H1 (cell line): Measurements from ENCODE around the gene CSAD. TPM values are rescaled to one million over a fixed set of nuclear protein-coding genes. Genes with fewer than 3 reads are reported as not detected.

Experiments
- CTCF ChIA-PET: fragments of 300-600 bp; sonication (Branson Sonifier 250); formaldehyde crosslinking; loops from one replicate; lab custom pipeline; 2021; ENCODE audit not compliant: partially characterized antibody; lab: Charles Lee
- POLR2A ChIA-PET: fragments of 300-600 bp; sonication (Branson Sonifier 250); formaldehyde crosslinking; loops from one replicate; lab custom pipeline; 2021; ENCODE audit warnings: inconsistent platforms; ENCODE audit not compliant: partially characterized antibody; lab: Charles Lee
- DNase-seq, 2 experiments: peaks; one replicate each; pipeline versions ENCODE4 v3.0.0 to v3.0.0-alpha.2; 2010 to 2022; ENCODE audit warnings: low spot score in 2 of 2, low read depth in 1 of 2, mixed read lengths in 1 of 2
- FAIRE-seq: peaks from 2 replicates; lab custom pipeline; 2011; peaks lifted over from hg19 to GRCh38; lab: Jason Lieb, UNC
- H2AFZ ChIP-seq: 2 replicates; pipeline ENCODE4 v1.8.1; 2012; ENCODE audit warnings: low read length, inconsistent platforms
- H2AK5ac ChIP-seq: 2 replicates; pipeline ENCODE4 v1.6.1; 2013; ENCODE audit warnings: low read depth, low read length
- H2BK120ac ChIP-seq: replicated peaks from 2 replicates; pipeline ENCODE3; 2013; ENCODE audit warnings: low read depth, low read length, inconsistent platforms
- H2BK12ac ChIP-seq: 2 replicates; pipeline ENCODE4 v1.6.1; 2013; ENCODE audit warnings: low read depth, low read length
- H2BK15ac ChIP-seq: 2 replicates; pipeline ENCODE4 v1.6.1; 2013; ENCODE audit warnings: low read length
- H2BK20ac ChIP-seq: 2 replicates; pipeline ENCODE4 v1.6.1; 2013; ENCODE audit warnings: low read length
- H2BK5ac ChIP-seq: 2 replicates; pipeline ENCODE4 v1.6.1; 2013; ENCODE audit warnings: low read depth, low read length
- H3K14ac ChIP-seq: 2 replicates; pipeline ENCODE4 v1.6.1; 2013; ENCODE audit warnings: inconsistent platforms; ENCODE audit not compliant: insufficient read length
- H3K18ac ChIP-seq: 2 replicates; pipeline ENCODE4 v1.6.1; 2013; ENCODE audit warnings: low read length; ENCODE audit errors: extremely low read depth
- H3K23ac ChIP-seq: 2 replicates; pipeline ENCODE4 v1.6.1; 2013; ENCODE audit warnings: inconsistent platforms; ENCODE audit not compliant: insufficient read length
- H3K23me2 ChIP-seq: 2 replicates; pipeline ENCODE4 v1.6.1; 2013; ENCODE audit warnings: low read depth, low read length
- H3K27ac ChIP-seq: 2 replicates; pipeline ENCODE4 v1.6.1; 2011; ENCODE audit warnings: low read depth, low read length, inconsistent platforms
- H3K27me3 ChIP-seq, 4 experiments: replicated peaks in 1 of 4; 1 replicate in 1 of 4; 2 replicates in 3 of 4; pipeline versions ENCODE4 v1.6.1 to v1.8.1; 2011 to 2013; ENCODE audit warnings: low read length in 3 of 4, mild to moderate bottlenecking in 3 of 4, inconsistent platforms in 2 of 4, mixed read lengths in 2 of 4, moderate library complexity in 1 of 4; ENCODE audit not compliant: control insufficient read depth in 3 of 4, insufficient read depth in 3 of 4; ENCODE audit errors: extremely low read depth in 1 of 4
- H3K36me3 ChIP-seq, 4 experiments: 2 replicates each; pipeline versions ENCODE4 v1.6.1 to v1.8.1; 2011 to 2013; ENCODE audit warnings: mild to moderate bottlenecking in 4 of 4, low read length in 3 of 4, moderate library complexity in 2 of 4, control low read depth in 1 of 4, inconsistent platforms in 1 of 4; ENCODE audit not compliant: insufficient read depth in 4 of 4, control insufficient read depth in 2 of 4
- H3K4ac ChIP-seq: replicated peaks from 2 replicates; pipeline ENCODE3; 2013; ENCODE audit warnings: low read length, low read depth, mixed read lengths, inconsistent platforms; ENCODE audit not compliant: insufficient read length
- H3K4me1 ChIP-seq, 4 experiments: replicated peaks in 1 of 4; 1 replicate in 1 of 4; 2 replicates in 3 of 4; pipeline versions ENCODE4 v1.6.1 to v1.8.1; 2011 to 2013; ENCODE audit warnings: low read length in 3 of 4, inconsistent platforms in 2 of 4, mixed read lengths in 1 of 4; ENCODE audit not compliant: insufficient read depth in 4 of 4, control insufficient read depth in 3 of 4
- H3K4me2 ChIP-seq, 2 experiments: 2 replicates each; pipeline versions ENCODE4 v1.6.1 to v1.8.1; 2011 to 2013; ENCODE audit warnings: low read depth in 2 of 2, low read length in 2 of 2, control low read depth in 1 of 2, inconsistent platforms in 1 of 2, mild to moderate bottlenecking in 1 of 2; ENCODE audit not compliant: insufficient read depth in 1 of 2
- H3K4me3 ChIP-seq, 4 experiments: fragments of 200-600, 300-600 bp in 1 of 4; sonication (generic), shearing (Covaris generic), sonication (Bioruptor Twin) in 1 of 4; 2 replicates each; pipeline versions ENCODE4 v1.5.1 to v1.8.1; 2011 to 2016; ENCODE audit warnings: low read length in 4 of 4, low read depth in 3 of 4, control low read depth in 2 of 4, inconsistent platforms in 2 of 4, mild to moderate bottlenecking in 2 of 4, mixed read lengths in 1 of 4, moderate library complexity in 1 of 4; ENCODE audit not compliant: insufficient read depth in 2 of 4; ENCODE audit errors: extremely low read depth in 1 of 4
- H3K56ac ChIP-seq: replicated peaks from 2 replicates; pipeline ENCODE3; 2013; ENCODE audit warnings: low read depth, mild to moderate bottlenecking, mixed read lengths, low read length, inconsistent platforms; ENCODE audit not compliant: insufficient read length
- H3K79me1 ChIP-seq: 2 replicates; pipeline ENCODE4 v1.6.1; 2013; ENCODE audit warnings: low read depth, low read length, control low read depth
- H3K79me2 ChIP-seq, 2 experiments: 2 replicates each; pipeline versions ENCODE4 v1.6.1 to v1.8.1; 2012 to 2013; ENCODE audit warnings: low read length in 2 of 2, mild to moderate bottlenecking in 2 of 2, inconsistent platforms in 1 of 2; ENCODE audit not compliant: insufficient read depth in 2 of 2, control insufficient read depth in 1 of 2
- H3K9ac ChIP-seq, 4 experiments: replicated peaks in 1 of 4; 1 replicate in 1 of 4; 2 replicates in 3 of 4; pipeline versions ENCODE4 v1.6.1 to v1.8.1; 2011 to 2013; ENCODE audit warnings: low read depth in 3 of 4, low read length in 3 of 4, control low read depth in 2 of 4, mild to moderate bottlenecking in 2 of 4, moderate library complexity in 2 of 4, inconsistent platforms in 1 of 4; ENCODE audit errors: extremely low read depth in 1 of 4
- H3K9me3 ChIP-seq, 2 experiments: 2 replicates each; pipeline versions ENCODE4 v1.6.1 to v1.8.1; 2012 to 2013; ENCODE audit warnings: mild to moderate bottlenecking in 2 of 2, moderate library complexity in 2 of 2, control low read depth in 1 of 2, inconsistent platforms in 1 of 2, low read depth in 1 of 2, low read length in 1 of 2, mixed read lengths in 1 of 2; ENCODE audit not compliant: insufficient read depth in 2 of 2
- H4K20me1 ChIP-seq, 2 experiments: replicated peaks in 1 of 2; 2 replicates each; pipeline versions ENCODE3 to v1.8.1; 2011 to 2013; ENCODE audit warnings: inconsistent platforms in 2 of 2, low read length in 2 of 2, mild to moderate bottlenecking in 1 of 2; ENCODE audit not compliant: insufficient read depth in 2 of 2, control insufficient read depth in 1 of 2
- H4K5ac ChIP-seq: 2 replicates; pipeline ENCODE4 v1.6.1; 2013; ENCODE audit warnings: low read length, low read depth, mixed read lengths, inconsistent platforms; ENCODE audit not compliant: insufficient read length
- H4K8ac ChIP-seq: 2 replicates; pipeline ENCODE4 v1.8.0; 2013; ENCODE audit warnings: mild to moderate bottlenecking, moderate library complexity, low read length, inconsistent platforms; ENCODE audit not compliant: insufficient read depth; ENCODE audit errors: extremely low read depth
- H4K91ac ChIP-seq: replicated peaks from 2 replicates; pipeline ENCODE3; 2013; ENCODE audit warnings: low read length, mixed read lengths, inconsistent platforms; ENCODE audit not compliant: insufficient read length
- EGR1 ChIP-seq: IDR thresholded peaks from 2 replicates; pipeline ENCODE4 v1.6.1; 2011; ENCODE audit warnings: low read depth, low read length, borderline replicate concordance
- RFX5 ChIP-seq: IDR thresholded peaks from 2 replicates; pipeline ENCODE4 v1.6.1; 2011; ENCODE audit warnings: low read depth, low read length, improper control_type of control experiment, borderline replicate concordance
- SIRT6 ChIP-seq: IDR thresholded peaks from one replicate; pipeline ENCODE4 v1.7.1; 2012; ENCODE audit warnings: low read length, inconsistent platforms
- TAF1 ChIP-seq: IDR thresholded peaks from 2 replicates; pipeline ENCODE4 v1.6.1; 2011; ENCODE audit warnings: mild to moderate bottlenecking, low read depth, low read length
- TAF7 ChIP-seq: optimal IDR thresholded peaks from 2 replicates; pipeline ENCODE3; 2011; ENCODE audit warnings: low read depth, mild to moderate bottlenecking, inconsistent platforms, low read length, moderate library complexity, borderline replicate concordance
- TBP ChIP-seq: IDR thresholded peaks from 2 replicates; pipeline ENCODE4 v1.6.1; 2011; ENCODE audit warnings: low read depth, low read length, improper control_type of control experiment
- WGBS, 2 experiments: shearing (Covaris generic) in 1 of 2; methylation state at CpG; one replicate each; pipeline versions ENCODE4 v1.1.6 to v1.1.7; 2013 to 2015; ENCODE audit warnings: low lambda C conversion rate in 2 of 2, mixed read lengths in 2 of 2, inconsistent platforms in 1 of 2, low coverage in 1 of 2, missing lambda C conversion rate in 1 of 2; ENCODE audit not compliant: insufficient replicate concordance in 2 of 2, insufficient coverage in 1 of 2, insufficient read length in 1 of 2; ENCODE audit errors: extremely low coverage in 1 of 2, missing lambda C conversion rate in 1 of 2; 5-methylcytosine and 5-hydroxymethylcytosine counted together
- polyA plus RNA-seq, 7 experiments: library from polyadenylated mRNA; depleted of rRNA in 3 of 7; stranded (reverse) in 5 of 7; unstranded in 2 of 7; fragments of >200 nt in 5 of 7; fragments of 200-250 nt in 2 of 7; gene quantifications; 1 replicate in 5 of 7; 2 replicates in 1 of 7; 4 replicates in 1 of 7; pipeline versions ENCODE4 v1.2.1 to v1.2.3, GENCODE V29; 2011 to 2013; ENCODE audit warnings: missing spikeins in 2 of 7, mixed read lengths in 2 of 7
- total RNA-seq: library from RNA; stranded (reverse); fragmentation: NEBNext Ultra II Directional; extraction: Animal tissue kit (Norgen Biotek cat#: 25700); gene quantifications from 2 replicates; pipeline ENCODE4 v1.2.1, GENCODE V29; 2021
- TF ChIP-seq, protein P1 (sequence below): IDR thresholded peaks from 2 replicates; pipeline ENCODE4 v1.6.1; 2012; ENCODE audit warnings: inconsistent platforms

The CSAD gene
- total and polyA plus RNA-seq, 2 of the 8 experiments (the other 6 are each of a cell fraction or from before 2014, with no cell fraction given): 8.8 to 11.3 TPM

DNA sequence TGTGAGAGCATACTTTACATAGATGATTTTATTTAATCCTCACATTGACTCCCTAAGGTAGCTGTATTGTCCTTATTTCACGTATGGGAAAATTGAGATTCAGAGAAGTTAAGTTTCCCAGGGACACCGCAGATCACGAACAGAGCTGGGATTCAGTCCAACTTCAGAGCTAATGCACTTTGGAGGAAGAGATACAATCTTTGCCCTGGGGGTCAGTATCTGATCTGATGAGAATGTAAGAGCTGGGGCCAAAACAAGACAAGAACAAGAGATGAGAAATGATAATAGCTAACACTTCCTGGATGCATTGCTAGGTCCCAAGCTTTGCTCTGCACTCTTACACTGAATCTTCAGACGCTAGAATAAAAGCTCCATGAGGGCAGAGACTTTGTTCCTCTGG is 6.0 kb upstream of the CSAD start:
- Histone ChIP-seq H3K4me2 (no peak overlapping the region), H3K79me2 (peaks cover 0 to 11% of the 10 kb centered on the region in 2 experiments; a peak in 2 of 4 replicates), H3K79me1 (peaks cover 2% of the 10 kb centered on the region; the same call in 1 of the 2 replicates), H3K14ac (no peak overlapping the region), H4K5ac (no peak overlapping the region), H3K4me3 (no peak overlapping the region), H2BK120ac (no peak overlapping the region), H2AFZ (no peak overlapping the region), H4K91ac (no peak overlapping the region), H3K4me1 (peaks cover 0 to 6% (median 4%) of the 10 kb centered on the region in 4 experiments; a peak in 5 of 7 replicates), H2BK20ac (no peak overlapping the region), H3K56ac (no peak overlapping the region), H2BK12ac (no peak overlapping the region), H3K4ac (no peak overlapping the region), H3K27ac (no peak overlapping the region), H3K36me3 (peaks cover 13 to 56% (median 36%) of the 10 kb centered on the region in 4 experiments), H3K9me3 (no peaks in the 10 kb centered on the region), H2BK15ac (no peak overlapping the region), H3K27me3 (peaks cover 0 to under 1% (median 0%) of the 10 kb centered on the region in 4 experiments; a peak in 1 of 7 replicates), H3K23ac (no peak overlapping the region), H3K23me2 (no peaks in the 10 kb centered on the region; the same call in 1 of the 2 replicates), H2BK5ac (no peak overlapping the region), H4K8ac (no peak overlapping the region), H3K9ac (no peak overlapping the region), H4K20me1 (peaks cover 2 to 16% of the 10 kb centered on the region in 2 experiments), H3K18ac (no peak overlapping the region), H2AK5ac (no peak overlapping the region)
- POLR2A ChIA-PET: interaction anchor here (0.7 to 1.7 kb wide), 9 partner anchors 9 to 135 kb away, joined by 3 to 6 read pairs (median 3); partner anchors contain the start of genes AAAS and SOAT2
- FAIRE-seq (no peak), DNase-seq (no peak)
- WGBS, 2 experiments: 95% methylated on average over 4 of the region's 4 CpGs; no CpG with 5 or more reads in 1 of the 2 experiments
- CTCF ChIA-PET: interaction anchor here (0.8 to 11.1 kb wide), 20 partner anchors 12 to 322 kb away, joined by 3 to 164 read pairs (median 4); partner anchors contain the start of gene ITGB7
- TF ChIP-seq RFX5: no peak
- no peak for TF ChIP-seq TBP
- no peak for TF ChIP-seq TAF7
- TF ChIP-seq, protein P1, sequence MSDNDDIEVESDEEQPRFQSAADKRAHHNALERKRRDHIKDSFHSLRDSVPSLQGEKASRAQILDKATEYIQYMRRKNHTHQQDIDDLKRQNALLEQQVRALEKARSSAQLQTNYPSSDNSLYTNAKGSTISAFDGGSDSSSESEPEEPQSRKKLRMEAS: no peak
- TF ChIP-seq TAF1: no peak
- no peak for TF ChIP-seq EGR1
- no peak for TF ChIP-seq SIRT6
